Liver (tissue), 9 donors: ENCODE data around the gene PRMT9. TPM values are rescaled to one million over a fixed set of nuclear protein-coding genes. Genes with fewer than 3 reads are reported as not detected.

ENCODE experiments used
- DNase-seq: peaks from one replicate; pipeline ENCODE4 v3.0.0-alpha.2; 2017; ENCODE audit warnings: low spot score
- H3K27ac ChIP-seq, 2 donors: one replicate each; pipeline ENCODE4 v1.7.0; 2013; ENCODE audit warnings: inconsistent platforms in 2 of 2, low read length in 2 of 2, control low read depth in 1 of 2, low read depth in 1 of 2, mild to moderate bottlenecking in 1 of 2
- H3K27me3 ChIP-seq, 4 donors: one replicate each; pipeline versions ENCODE4 v1.6.1 to v1.7.0; 2013; ENCODE audit warnings: low read length in 3 of 4, inconsistent platforms in 1 of 4, mild to moderate bottlenecking in 1 of 4, moderate library complexity in 1 of 4; ENCODE audit not compliant: control insufficient read depth in 4 of 4, insufficient read depth in 4 of 4
- H3K36me3 ChIP-seq, 4 donors: one replicate each; pipeline versions ENCODE4 v1.6.1 to v1.7.0; 2013; ENCODE audit warnings: low read length in 3 of 4, mild to moderate bottlenecking in 3 of 4, low read depth in 1 of 4, moderate library complexity in 1 of 4; ENCODE audit not compliant: control insufficient read depth in 4 of 4, insufficient read depth in 3 of 4
- H3K4me1 ChIP-seq, 4 donors: one replicate each; pipeline versions ENCODE4 v1.6.1 to v1.7.0; 2013; ENCODE audit warnings: low read length in 3 of 4, mild to moderate bottlenecking in 3 of 4, moderate library complexity in 1 of 4; ENCODE audit not compliant: control insufficient read depth in 4 of 4, insufficient read depth in 4 of 4
- H3K4me3 ChIP-seq, 3 donors: one replicate each; pipeline versions ENCODE4 v1.6.1 to v1.7.0; 2013; ENCODE audit warnings: low read length in 3 of 3, control low read depth in 1 of 3, low read depth in 1 of 3, mild to moderate bottlenecking in 1 of 3
- H3K9ac ChIP-seq, 2 donors: one replicate each; pipeline ENCODE4 v1.7.0; 2013; ENCODE audit warnings: low read length in 2 of 2, mild to moderate bottlenecking in 2 of 2, moderate library complexity in 2 of 2, control low read depth in 1 of 2, low read depth in 1 of 2
- H3K9me3 ChIP-seq, 4 donors: one replicate each; pipeline versions ENCODE4 v1.6.1 to v1.7.0; 2013; ENCODE audit warnings: low read length in 3 of 4; ENCODE audit not compliant: control insufficient read depth in 4 of 4
- EGR1 ChIP-seq, 2 donors: IDR thresholded peaks; 2 replicates each; pipeline ENCODE4 v1.6.1; 2016 to 2018; ENCODE audit warnings: antibody characterized with exemption in 2 of 2, low read depth in 2 of 2
- FOXA2 ChIP-seq: IDR thresholded peaks from 2 replicates; pipeline ENCODE4 v1.6.1; 2016; ENCODE audit warnings: antibody characterized with exemption
- GABPA ChIP-seq, 2 donors: IDR thresholded peaks in 1 of 2; conservative IDR thresholded peaks in 1 of 2; 2 replicates each; pipeline ENCODE4 v1.6.1; 2016; ENCODE audit warnings: antibody characterized with exemption in 2 of 2, mild to moderate bottlenecking in 1 of 2, moderate library complexity in 1 of 2
- HNF4A ChIP-seq, 2 donors: conservative IDR thresholded peaks; 2 replicates each; pipeline ENCODE4 v1.6.1; 2016; ENCODE audit warnings: antibody characterized with exemption in 2 of 2, mild to moderate bottlenecking in 2 of 2
- HNF4G ChIP-seq: IDR thresholded peaks from 2 replicates; pipeline ENCODE4 v1.6.1; 2016; ENCODE audit warnings: antibody characterized with exemption
- JUND ChIP-seq, 2 donors: IDR thresholded peaks; 2 replicates each; pipeline ENCODE4 v1.6.1; 2016; ENCODE audit warnings: antibody characterized with exemption in 2 of 2
- MAX ChIP-seq: IDR thresholded peaks from 2 replicates; pipeline ENCODE4 v1.6.1; 2016; ENCODE audit warnings: antibody characterized with exemption
- NR2F2 ChIP-seq: IDR thresholded peaks from 2 replicates; pipeline ENCODE4 v1.6.1; 2016; ENCODE audit warnings: antibody characterized with exemption
- RAD21 ChIP-seq, 2 donors: IDR thresholded peaks; 2 replicates each; pipeline ENCODE4 v1.6.1; 2016; ENCODE audit warnings: antibody characterized with exemption in 2 of 2, mild to moderate bottlenecking in 2 of 2
- RXRA ChIP-seq, 2 donors: IDR thresholded peaks; 2 replicates each; pipeline ENCODE4 v1.6.1; 2017 to 2018; ENCODE audit warnings: antibody characterized with exemption in 2 of 2, mild to moderate bottlenecking in 1 of 2
- SP1 ChIP-seq: IDR thresholded peaks from 2 replicates; pipeline ENCODE4 v1.6.1; 2018; ENCODE audit warnings: antibody characterized with exemption, mild to moderate bottlenecking
- TAF1 ChIP-seq: conservative IDR thresholded peaks from 2 replicates; pipeline ENCODE4 v1.6.1; 2016; ENCODE audit warnings: antibody characterized with exemption, mild to moderate bottlenecking
- YY1 ChIP-seq: IDR thresholded peaks from 2 replicates; pipeline ENCODE4 v1.6.1; 2016; ENCODE audit warnings: antibody characterized with exemption, mild to moderate bottlenecking
- WGBS: extraction: QIAGEN DNeasy Blood & Tissue Kit; methylation state at CpG from one replicate; pipeline ENCODE4 v1.1.7; 2013; 5-methylcytosine and 5-hydroxymethylcytosine counted together
- polyA plus RNA-seq, 2 donors: library from polyadenylated mRNA; stranded (reverse) in 1 of 2; unstranded in 1 of 2; fragments of 200-250 nt in 1 of 2; fragments of >200 nt in 1 of 2; fragmentation: Nextera tagmentation in 1 of 2; extraction: Ambion mirVana in 1 of 2; gene quantifications; one replicate each; pipeline versions ENCODE4 v1.2.1 to v1.2.3, GENCODE V29; 2013 to 2015
- total RNA-seq, 2 donors: library from RNA; depleted of rRNA; stranded (reverse); fragments of >200 nt; gene quantifications; one replicate each; pipeline ENCODE4 v1.2.3, GENCODE V29; 2014
- TF ChIP-seq, protein P1 (sequence below): IDR thresholded peaks from 2 replicates; pipeline ENCODE4 v1.6.1; 2016; ENCODE audit warnings: antibody characterized with exemption
- TF ChIP-seq, protein P2 (sequence below): IDR thresholded peaks from 2 replicates; pipeline ENCODE4 v1.6.1; 2016; ENCODE audit warnings: antibody characterized with exemption, mild to moderate bottlenecking
- donor health status: healthy.
- donor health status: healthy.
- donor health status: healthy.
- donor health status: healthy.
- donor health status: healthy.

Gene PRMT9
- total and polyA plus RNA-seq, 4 donors: 2.4 to 8.5 (median 5.7) TPM

- TF ChIP-seq, protein P1, sequence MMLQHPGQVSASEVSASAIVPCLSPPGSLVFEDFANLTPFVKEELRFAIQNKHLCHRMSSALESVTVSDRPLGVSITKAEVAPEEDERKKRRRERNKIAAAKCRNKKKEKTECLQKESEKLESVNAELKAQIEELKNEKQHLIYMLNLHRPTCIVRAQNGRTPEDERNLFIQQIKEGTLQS: no peak
- TF ChIP-seq NR2F2 (no peak), RAD21 (IDR thresholded peaks at IDR 0.05) (no peak), FOXA2 (no peak), GABPA (IDR thresholded peaks at IDR 0.05 in 1 of 2, conservative IDR thresholded peaks at IDR 0.05 in 1 of 2) (no peak), YY1 (no peak), MAX (no peak), EGR1 (IDR thresholded peaks at IDR 0.05; ENCODE audit: low read depth in 2 of 2) (no peak)
Measured at GRCh38 chr4:147727476-147728028, 43.6 kb upstream of the PRMT9 start (continued).

DNA sequence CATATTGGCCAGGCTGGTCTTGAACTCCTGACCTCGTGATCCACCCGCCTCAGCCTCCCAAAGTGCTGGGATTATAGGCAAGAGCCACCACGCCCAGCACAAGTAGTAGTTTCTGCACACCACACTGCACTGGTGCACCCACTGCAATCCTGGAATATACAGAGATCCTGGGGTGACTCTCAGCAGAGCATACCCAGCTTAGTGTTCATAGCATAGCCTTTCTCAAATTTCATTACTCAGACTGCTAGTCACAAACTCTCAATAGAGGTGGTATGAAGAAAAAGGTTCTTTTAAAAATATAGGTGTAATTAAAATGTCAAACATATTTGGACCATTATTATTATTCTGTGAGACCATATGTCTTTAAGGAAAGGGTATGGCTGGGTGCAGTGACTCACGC, 41.7 kb upstream of the PRMT9 start:
- 90% methylated on average over 4 of the region's 4 CpGs for WGBS
- Histone ChIP-seq H3K9ac (no peak overlapping the region), H3K9me3 (no peaks in the 10 kb centered on the region), H3K36me3 (no peaks in the 10 kb centered on the region), H3K27me3 (no peaks in the 10 kb centered on the region), H3K4me1 (peaks cover 0 to 6% (median 3%) of the 10 kb centered on the region in 4 donors), H3K27ac (no peak overlapping the region), H3K4me3 (no peak overlapping the region)
- TF ChIP-seq RXRA (IDR thresholded peaks at IDR 0.05) (no peak), TAF1 (no peak), NR2F2 (no peak), HNF4G (no peak), HNF4A (conservative IDR thresholded peaks at IDR 0.05) (no peak), RAD21 (IDR thresholded peaks at IDR 0.05) (no peak)
- no peak for DNase-seq

GRCh38 chr4:147724468-147725201, 40.7 kb upstream of the PRMT9 start:
- Histone ChIP-seq H3K9ac (no peak overlapping the region), H3K4me1 (peaks cover 0 to 6% (median 3%) of the 10 kb centered on the region in 4 donors), H3K36me3 (no peaks in the 10 kb centered on the region), H3K27me3 (no peaks in the 10 kb centered on the region), H3K9me3 (no peaks in the 10 kb centered on the region), H3K27ac (no peak overlapping the region), H3K4me3 (no peak overlapping the region)
- TF ChIP-seq, protein P2, sequence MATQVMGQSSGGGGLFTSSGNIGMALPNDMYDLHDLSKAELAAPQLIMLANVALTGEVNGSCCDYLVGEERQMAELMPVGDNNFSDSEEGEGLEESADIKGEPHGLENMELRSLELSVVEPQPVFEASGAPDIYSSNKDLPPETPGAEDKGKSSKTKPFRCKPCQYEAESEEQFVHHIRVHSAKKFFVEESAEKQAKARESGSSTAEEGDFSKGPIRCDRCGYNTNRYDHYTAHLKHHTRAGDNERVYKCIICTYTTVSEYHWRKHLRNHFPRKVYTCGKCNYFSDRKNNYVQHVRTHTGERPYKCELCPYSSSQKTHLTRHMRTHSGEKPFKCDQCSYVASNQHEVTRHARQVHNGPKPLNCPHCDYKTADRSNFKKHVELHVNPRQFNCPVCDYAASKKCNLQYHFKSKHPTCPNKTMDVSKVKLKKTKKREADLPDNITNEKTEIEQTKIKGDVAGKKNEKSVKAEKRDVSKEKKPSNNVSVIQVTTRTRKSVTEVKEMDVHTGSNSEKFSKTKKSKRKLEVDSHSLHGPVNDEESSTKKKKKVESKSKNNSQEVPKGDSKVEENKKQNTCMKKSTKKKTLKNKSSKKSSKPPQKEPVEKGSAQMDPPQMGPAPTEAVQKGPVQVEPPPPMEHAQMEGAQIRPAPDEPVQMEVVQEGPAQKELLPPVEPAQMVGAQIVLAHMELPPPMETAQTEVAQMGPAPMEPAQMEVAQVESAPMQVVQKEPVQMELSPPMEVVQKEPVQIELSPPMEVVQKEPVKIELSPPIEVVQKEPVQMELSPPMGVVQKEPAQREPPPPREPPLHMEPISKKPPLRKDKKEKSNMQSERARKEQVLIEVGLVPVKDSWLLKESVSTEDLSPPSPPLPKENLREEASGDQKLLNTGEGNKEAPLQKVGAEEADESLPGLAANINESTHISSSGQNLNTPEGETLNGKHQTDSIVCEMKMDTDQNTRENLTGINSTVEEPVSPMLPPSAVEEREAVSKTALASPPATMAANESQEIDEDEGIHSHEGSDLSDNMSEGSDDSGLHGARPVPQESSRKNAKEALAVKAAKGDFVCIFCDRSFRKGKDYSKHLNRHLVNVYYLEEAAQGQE: no peak
- no peak for TF ChIP-seq SP1
- no peak for TF ChIP-seq JUND (IDR thresholded peaks at IDR 0.05)
- no peak for TF ChIP-seq FOXA2
- TF ChIP-seq TAF1: no peak
- DNase-seq: no peak
- WGBS: 50% methylated on average over 13 of the region's 13 CpGs
